CD8-positive, alpha-beta memory T cell (primary cell): ENCODE measurements around the gene GRID1. TPM values are rescaled to one million over a fixed set of nuclear protein-coding genes. Genes with fewer than 3 reads are reported as not detected.
"Not testable (repeated sequence)": the region's sequence is repeated elsewhere in the genome, so short reads cannot be mapped to it uniquely, and the experiment has no call there.

Experiments
- CTCF ChIA-PET: fragments of 350-600 bp; sonication (Branson Sonifier 250); formaldehyde crosslinking; loops from one replicate; lab custom pipeline; 2021; ENCODE audit warnings: antibody characterized with exemption; lab: Charles Lee
- POLR2A ChIA-PET: fragments of 350-600 bp; sonication (Branson Sonifier 250); formaldehyde crosslinking; loops from one replicate; lab custom pipeline; 2021; ENCODE audit warnings: antibody characterized with exemption; lab: Charles Lee
- DNase-seq, 5 donors: peaks; one replicate each; pipeline versions ENCODE4 v3.0.0 to v3.0.0-alpha.2; 2020 to 2022; ENCODE audit warnings: mixed read lengths in 1 of 5
- H3K27ac ChIP-seq: one replicate; pipeline ENCODE4 v1.7.0; 2013; ENCODE audit warnings: low read depth, mild to moderate bottlenecking, low read length, moderate library complexity
- H3K27me3 ChIP-seq: 2 replicates; pipeline ENCODE4 v1.7.0; 2013; ENCODE audit warnings: low read length, mild to moderate bottlenecking; ENCODE audit not compliant: insufficient read depth, poor library complexity, severe bottlenecking
- H3K36me3 ChIP-seq: 2 replicates; pipeline ENCODE4 v1.7.0; 2013; ENCODE audit warnings: mild to moderate bottlenecking, low read length, moderate library complexity; ENCODE audit not compliant: insufficient read depth
- H3K4me1 ChIP-seq: 2 replicates; pipeline ENCODE4 v1.7.0; 2013; ENCODE audit warnings: mild to moderate bottlenecking, low read length, moderate library complexity; ENCODE audit not compliant: insufficient read depth
- H3K4me3 ChIP-seq: 2 replicates; pipeline ENCODE4 v1.7.0; 2013; ENCODE audit warnings: mild to moderate bottlenecking, low read length
- H3K9me3 ChIP-seq: 2 replicates; pipeline ENCODE4 v1.7.0; 2013; ENCODE audit warnings: mild to moderate bottlenecking, low read length
- H3K27ac Mint-ChIP-seq, 8 donors: one replicate each; pipeline ENCODE4 v1.8.0; 2020 to 2021; ENCODE audit warnings: mixed read lengths in 8 of 8, mild to moderate bottlenecking in 6 of 8, inconsistent platforms in 3 of 8, moderate library complexity in 3 of 8
- H3K27me3 Mint-ChIP-seq, 2 donors: one replicate each; pipeline ENCODE4 v1.8.0; 2020 to 2021; ENCODE audit warnings: mixed read lengths in 2 of 2, mild to moderate bottlenecking in 1 of 2, moderate library complexity in 1 of 2
- H3K36me3 Mint-ChIP-seq, 3 donors: one replicate each; pipeline ENCODE4 v1.8.0; 2020 to 2021; ENCODE audit warnings: mixed read lengths in 3 of 3, inconsistent platforms in 1 of 3, mild to moderate bottlenecking in 1 of 3
- H3K4me1 Mint-ChIP-seq, 3 donors: one replicate each; pipeline ENCODE4 v1.8.0; 2020 to 2021; ENCODE audit warnings: mixed read lengths in 3 of 3, inconsistent platforms in 1 of 3, mild to moderate bottlenecking in 1 of 3
- H3K4me3 Mint-ChIP-seq, 7 donors: one replicate each; pipeline ENCODE4 v1.8.0; 2020 to 2021; ENCODE audit warnings: mixed read lengths in 7 of 7, mild to moderate bottlenecking in 6 of 7, moderate library complexity in 4 of 7, inconsistent platforms in 2 of 7
- H3K9me3 Mint-ChIP-seq, 5 donors: one replicate each; pipeline ENCODE4 v1.8.0; 2020 to 2022; ENCODE audit warnings: mixed read lengths in 5 of 5, mild to moderate bottlenecking in 3 of 5, moderate library complexity in 2 of 5, inconsistent platforms in 1 of 5
- polyA plus RNA-seq: library from polyadenylated mRNA; unstranded; fragments of 300-500 nt; fragmentation: Illumina TruSeq; gene quantifications from one replicate; pipeline ENCODE4 v1.2.3, GENCODE V29; 2021
- total RNA-seq, 2 experiments: library from RNA; stranded (reverse); gene quantifications; one replicate each; pipeline ENCODE4 v1.2.3, GENCODE V29; 2021

GRID1 gene
- total and polyA plus RNA-seq, 3 experiments from 2014 or later: not detected

- H3K4me3 ChIP-seq, H3K27me3 ChIP-seq, H3K4me3 Mint-ChIP-seq, H3K4me1 ChIP-seq, H3K36me3 Mint-ChIP-seq, DNase-seq, POLR2A ChIA-PET, H3K27ac Mint-ChIP-seq, H3K27ac ChIP-seq, H3K9me3 Mint-ChIP-seq, H3K4me1 Mint-ChIP-seq, CTCF ChIA-PET, H3K36me3 ChIP-seq, H3K9me3 ChIP-seq: not testable (repeated sequence)
- H3K27me3 Mint-ChIP-seq: peaks cover 4 to 50% of the 10 kb centered on the region in 2 donors
Observed at GRCh38 chr10:85699066-85699465, 667.5 kb downstream of the GRID1 start.

GRCh38 chr10:85696893-85697292, 669.7 kb downstream of the GRID1 start:
- H3K27me3 ChIP-seq: no peaks in the 10 kb centered on the region
- DNase-seq: no peak
- H3K27ac Mint-ChIP-seq: no peak overlapping the region
- H3K27ac ChIP-seq: no peak overlapping the region
- H3K4me1 Mint-ChIP-seq: no peaks in the 10 kb centered on the region
- CTCF ChIA-PET: no interaction called here
- H3K9me3 Mint-ChIP-seq: peaks cover 0 to 7% (median 3%) of the 10 kb centered on the region in 5 donors
- no peaks in the 10 kb centered on the region for H3K4me1 ChIP-seq
- H3K27me3 Mint-ChIP-seq: peaks cover 2 to 37% of the 10 kb centered on the region in 2 donors
- no peaks in the 10 kb centered on the region for H3K36me3 ChIP-seq
- POLR2A ChIA-PET: no interaction called here
- H3K9me3 ChIP-seq: no peaks in the 10 kb centered on the region
- no peaks in the 10 kb centered on the region for H3K36me3 Mint-ChIP-seq
- no peak overlapping the region for H3K4me3 Mint-ChIP-seq
- no peak overlapping the region for H3K4me3 ChIP-seq

GRCh38 chr10:85682621-85683020, 684.0 kb downstream of the GRID1 start:
- Mint-ChIP-seq H3K9me3 (no peaks in the 10 kb centered on the region), H3K4me3 (no peak overlapping the region), H3K4me1 (no peaks in the 10 kb centered on the region), H3K27ac (no peak overlapping the region), H3K36me3 (no peaks in the 10 kb centered on the region), H3K27me3 (peaks cover 3 to 35% of the 10 kb centered on the region in 2 donors)
- POLR2A ChIA-PET: no interaction called here
- no peaks in the 10 kb centered on the region for H3K36me3 ChIP-seq
- DNase-seq: no peak
- no peak overlapping the region for H3K27ac ChIP-seq
- H3K4me3 ChIP-seq: no peak overlapping the region
- H3K4me1 ChIP-seq: no peaks in the 10 kb centered on the region
- H3K9me3 ChIP-seq: no peaks in the 10 kb centered on the region
- CTCF ChIA-PET: no interaction called here
- no peaks in the 10 kb centered on the region for H3K27me3 ChIP-seq

- H3K27me3 ChIP-seq: no peaks in the 10 kb centered on the region
Observed at GRCh38 chr10:85679710-85680109, 686.9 kb downstream of the GRID1 start.

GRCh38 chr10:85679061-85679460, 687.5 kb downstream of the GRID1 start:
- no peaks in the 10 kb centered on the region for H3K36me3 Mint-ChIP-seq
- no peak overlapping the region for H3K4me3 Mint-ChIP-seq
- POLR2A ChIA-PET: no interaction called here

More at GRCh38 chr10:85679710-85680109, 686.9 kb downstream of the GRID1 start:
- Mint-ChIP-seq H3K4me1 (no peaks in the 10 kb centered on the region), H3K27ac (no peak overlapping the region), H3K36me3 (no peaks in the 10 kb centered on the region), H3K9me3 (no peaks in the 10 kb centered on the region), H3K4me3 (no peak overlapping the region), H3K27me3 (peaks cover 4 to 30% of the 10 kb centered on the region in 2 donors)
- H3K4me1 ChIP-seq: no peaks in the 10 kb centered on the region
- H3K4me3 ChIP-seq: no peak overlapping the region
- H3K36me3 ChIP-seq: no peaks in the 10 kb centered on the region
- DNase-seq: no peak
- CTCF ChIA-PET: no interaction called here
- POLR2A ChIA-PET: no interaction called here
- no peak overlapping the region for H3K27ac ChIP-seq
- no peaks in the 10 kb centered on the region for H3K9me3 ChIP-seq

GRCh38 chr10:85674851-85675250, 691.7 kb downstream of the GRID1 start:
- H3K36me3 ChIP-seq: no peaks in the 10 kb centered on the region
- POLR2A ChIA-PET: no interaction called here
- H3K27me3 ChIP-seq: no peaks in the 10 kb centered on the region
- H3K4me1 ChIP-seq: no peaks in the 10 kb centered on the region
- H3K9me3 ChIP-seq: no peaks in the 10 kb centered on the region
- Mint-ChIP-seq H3K4me3 (no peak overlapping the region), H3K27me3 (peaks cover 7 to 24% of the 10 kb centered on the region in 2 donors), H3K27ac (no peak overlapping the region), H3K36me3 (no peaks in the 10 kb centered on the region), H3K4me1 (no peaks in the 10 kb centered on the region), H3K9me3 (peaks cover 2 to 16% (median 2%) of the 10 kb centered on the region in 5 donors)
- no peak overlapping the region for H3K4me3 ChIP-seq
- CTCF ChIA-PET: no interaction called here
- DNase-seq: no peak
- no peak overlapping the region for H3K27ac ChIP-seq

More at GRCh38 chr10:85679061-85679460, 687.5 kb downstream of the GRID1 start:
- Mint-ChIP-seq H3K27ac (no peak overlapping the region), H3K4me1 (no peaks in the 10 kb centered on the region), H3K27me3 (peaks cover 4 to 29% of the 10 kb centered on the region in 2 donors), H3K9me3 (no peaks in the 10 kb centered on the region)
- Histone ChIP-seq H3K27ac (no peak overlapping the region), H3K9me3 (no peaks in the 10 kb centered on the region), H3K4me3 (no peak overlapping the region), H3K4me1 (no peaks in the 10 kb centered on the region), H3K36me3 (no peaks in the 10 kb centered on the region), H3K27me3 (no peaks in the 10 kb centered on the region)
- CTCF ChIA-PET: no interaction called here
- DNase-seq: no peak

- no peaks in the 10 kb centered on the region for H3K4me1 Mint-ChIP-seq
- no peak overlapping the region for H3K4me3 Mint-ChIP-seq
- H3K9me3 Mint-ChIP-seq: peaks cover 2 to 16% (median 4%) of the 10 kb centered on the region in 5 donors
- no peak overlapping the region for H3K27ac ChIP-seq
- DNase-seq: no peak
- no peaks in the 10 kb centered on the region for H3K9me3 ChIP-seq
- POLR2A ChIA-PET: no interaction called here
- H3K36me3 ChIP-seq: no peaks in the 10 kb centered on the region
- H3K27me3 Mint-ChIP-seq: peaks cover 4 to 11% of the 10 kb centered on the region in 2 donors
- no peaks in the 10 kb centered on the region for H3K27me3 ChIP-seq
- no peak overlapping the region for H3K27ac Mint-ChIP-seq
- H3K36me3 Mint-ChIP-seq: no peaks in the 10 kb centered on the region
- no peaks in the 10 kb centered on the region for H3K4me1 ChIP-seq
- no peak overlapping the region for H3K4me3 ChIP-seq
- CTCF ChIA-PET: no interaction called here
Observed at GRCh38 chr10:85673270-85673669, 693.3 kb downstream of the GRID1 start.

- Mint-ChIP-seq H3K27ac (no peak overlapping the region), H3K27me3 (peaks cover 5 to 6% of the 10 kb centered on the region in 2 donors), H3K36me3 (no peaks in the 10 kb centered on the region), H3K4me3 (no peak overlapping the region), H3K9me3 (peaks cover 2 to 16% (median 4%) of the 10 kb centered on the region in 5 donors), H3K4me1 (no peaks in the 10 kb centered on the region)
- no peaks in the 10 kb centered on the region for H3K4me1 ChIP-seq
- no peak for DNase-seq
- ChIA-PET POLR2A (no interaction called here), CTCF (no interaction called here)
- H3K9me3 ChIP-seq: no peaks in the 10 kb centered on the region
- H3K27ac ChIP-seq: no peak overlapping the region
- no peak overlapping the region for H3K4me3 ChIP-seq
- no peaks in the 10 kb centered on the region for H3K36me3 ChIP-seq
- H3K27me3 ChIP-seq: no peaks in the 10 kb centered on the region
Observed at GRCh38 chr10:85671530-85671929, 695.1 kb downstream of the GRID1 start.

- no peaks in the 10 kb centered on the region for H3K4me1 Mint-ChIP-seq
- Histone ChIP-seq H3K27ac (no peak overlapping the region), H3K36me3 (no peaks in the 10 kb centered on the region), H3K4me3 (no peak overlapping the region), H3K27me3 (no peaks in the 10 kb centered on the region), H3K9me3 (no peaks in the 10 kb centered on the region), H3K4me1 (no peaks in the 10 kb centered on the region)
- no peak overlapping the region for H3K27ac Mint-ChIP-seq
- POLR2A ChIA-PET: no interaction called here
- peaks cover 0 to 16% (median 4%) of the 10 kb centered on the region in 5 donors for H3K9me3 Mint-ChIP-seq
- H3K4me3 Mint-ChIP-seq: no peak overlapping the region
- H3K36me3 Mint-ChIP-seq: no peaks in the 10 kb centered on the region
- CTCF ChIA-PET: no interaction called here
- H3K27me3 Mint-ChIP-seq: peaks cover 4 to 6% of the 10 kb centered on the region in 2 donors
- no peak for DNase-seq
Observed at GRCh38 chr10:85668522-85668921, 698.1 kb downstream of the GRID1 start.
